Fibroblast of the aortic adventitia (primary cell): ENCODE measurements around the gene SLC25A10. TPM values are rescaled to one million over a fixed set of nuclear protein-coding genes. Genes with fewer than 3 reads are reported as not detected.

Source experiments
- DNase-seq: peaks from one replicate; pipeline ENCODE4 v3.0.0-alpha.2; 2010; ENCODE audit warnings: low read depth
- H3K4me3 ChIP-seq: 2 replicates; pipeline ENCODE4 v1.5.1; 2011; ENCODE audit warnings: low read depth, mild to moderate bottlenecking, control low read depth, low read length, moderate library complexity
- small RNA-seq: library from RNA; depleted of rRNA; stranded (forward); fragments of <200 nt; gene quantifications from one replicate; pipeline ENCODE3, GENCODE V24; 2012
- total RNA-seq: library from RNA; depleted of rRNA; stranded (reverse); fragments of >200 nt; gene quantifications from 2 replicates; pipeline ENCODE4 v1.2.3, GENCODE V29; 2012; ENCODE audit warnings: low replicate concordance
- TF ChIP-seq, protein P1 (sequence below): IDR thresholded peaks from 2 replicates; pipeline ENCODE4 v1.5.1; 2011; ENCODE audit warnings: mild to moderate bottlenecking, low read length, control low read depth, inconsistent platforms; ENCODE audit not compliant: insufficient read depth

SLC25A10 gene
- total RNA-seq, 1 donor, result 19.3 TPM

DNA sequence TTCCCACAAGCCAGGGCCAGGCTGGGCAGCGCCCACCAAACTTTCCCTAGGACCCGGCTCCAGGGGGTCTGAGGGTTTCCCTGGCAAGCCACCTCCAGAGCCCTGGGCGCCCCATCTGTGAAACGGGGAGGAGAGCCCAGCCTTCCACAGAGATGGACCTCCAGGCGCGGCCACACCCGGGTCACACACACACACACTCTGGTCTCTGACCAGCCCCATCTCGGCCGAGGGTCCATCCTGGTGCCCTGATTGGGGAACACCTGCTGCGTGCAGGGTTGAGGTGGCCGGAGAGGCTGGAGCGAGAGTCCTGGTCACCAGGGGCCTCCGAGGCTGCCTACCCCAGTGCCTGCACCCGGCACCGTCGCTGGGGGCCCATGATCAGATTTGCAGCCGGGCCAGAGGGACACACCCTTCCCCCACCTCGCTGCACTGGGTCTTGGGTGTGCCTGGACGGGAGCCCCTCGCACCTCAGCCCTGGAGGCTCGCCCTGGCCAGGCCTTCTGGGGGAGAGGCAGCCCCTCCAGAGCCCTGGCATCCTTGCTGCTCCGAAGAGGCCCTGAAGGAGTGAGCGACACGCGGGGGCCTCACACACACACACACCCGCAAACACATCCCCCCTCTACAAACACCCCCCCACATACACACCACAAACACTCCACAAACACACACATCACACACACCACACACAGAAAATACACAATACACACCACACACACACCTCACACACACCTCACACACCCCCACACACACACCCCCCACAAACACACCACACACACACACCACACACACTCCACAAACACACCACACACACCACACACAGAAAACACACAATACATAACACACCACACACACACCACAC lies 29.7 kb downstream of the SLC25A10 start:
- no peak for DNase-seq
- TF ChIP-seq, protein P1, sequence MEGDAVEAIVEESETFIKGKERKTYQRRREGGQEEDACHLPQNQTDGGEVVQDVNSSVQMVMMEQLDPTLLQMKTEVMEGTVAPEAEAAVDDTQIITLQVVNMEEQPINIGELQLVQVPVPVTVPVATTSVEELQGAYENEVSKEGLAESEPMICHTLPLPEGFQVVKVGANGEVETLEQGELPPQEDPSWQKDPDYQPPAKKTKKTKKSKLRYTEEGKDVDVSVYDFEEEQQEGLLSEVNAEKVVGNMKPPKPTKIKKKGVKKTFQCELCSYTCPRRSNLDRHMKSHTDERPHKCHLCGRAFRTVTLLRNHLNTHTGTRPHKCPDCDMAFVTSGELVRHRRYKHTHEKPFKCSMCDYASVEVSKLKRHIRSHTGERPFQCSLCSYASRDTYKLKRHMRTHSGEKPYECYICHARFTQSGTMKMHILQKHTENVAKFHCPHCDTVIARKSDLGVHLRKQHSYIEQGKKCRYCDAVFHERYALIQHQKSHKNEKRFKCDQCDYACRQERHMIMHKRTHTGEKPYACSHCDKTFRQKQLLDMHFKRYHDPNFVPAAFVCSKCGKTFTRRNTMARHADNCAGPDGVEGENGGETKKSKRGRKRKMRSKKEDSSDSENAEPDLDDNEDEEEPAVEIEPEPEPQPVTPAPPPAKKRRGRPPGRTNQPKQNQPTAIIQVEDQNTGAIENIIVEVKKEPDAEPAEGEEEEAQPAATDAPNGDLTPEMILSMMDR, result no peak
- H3K4me3 ChIP-seq, result no peak overlapping the region

Small RNA genes lying within 50 kb of the gene (small RNA-seq; reads per million reads assigned to genes)
- not detected for gene MIR6786

Other genes with a start within 250 kb of the SLC25A10 start
- gene ACTG1, start 199.5 kb upstream of the SLC25A10 start, total RNA-seq, result 3,211 and 6,650 TPM in 2 replicates
- 1.3 and 1.8 TPM in 2 replicates for gene FSCN2, start 183.9 kb upstream of the SLC25A10 start, total RNA-seq
- gene FAAP100, start 159.9 kb upstream of the SLC25A10 start, total RNA-seq, result 31.7 and 32.4 TPM in 2 replicates
- gene NPLOC4, start 75.2 kb upstream of the SLC25A10 start, total RNA-seq, result 34.4 and 60.3 TPM in 2 replicates
- gene TSPAN10, start 75.1 kb upstream of the SLC25A10 start, total RNA-seq, result 2.7 and 4.5 TPM in 2 replicates
- 0.63 TPM in 1 of 2 replicates, not detected in the other for gene PDE6G, start 55.7 kb upstream of the SLC25A10 start, total RNA-seq
- gene OXLD1, start 45.7 kb upstream of the SLC25A10 start, total RNA-seq, result 20.7 and 22.2 TPM in 2 replicates
- gene CCDC137, start 45.5 kb upstream of the SLC25A10 start, total RNA-seq, result 7.0 and 12.0 TPM in 2 replicates
- 21.3 and 26.4 TPM in 2 replicates for gene ARL16, start 28.5 kb upstream of the SLC25A10 start, total RNA-seq
- 89.0 and 94.7 TPM in 2 replicates for gene HGS, start 28.3 kb upstream of the SLC25A10 start, total RNA-seq
- 19.2 and 23.7 TPM in 2 replicates for gene MRPL12, start 8.9 kb upstream of the SLC25A10 start, total RNA-seq
- gene GCGR, start 91.9 kb downstream of the SLC25A10 start, total RNA-seq, result not detected in 2 replicates
- gene MCRIP1, start 121.0 kb downstream of the SLC25A10 start, total RNA-seq, result 130 and 195 TPM in 2 replicates
- gene PPP1R27, start 122.8 kb downstream of the SLC25A10 start, total RNA-seq, result not detected in 2 replicates
- gene P4HB, start 148.3 kb downstream of the SLC25A10 start, total RNA-seq, result 763 and 1,500 TPM in 2 replicates
- 95.1 and 149 TPM in 2 replicates for gene ARHGDIA, start 159.1 kb downstream of the SLC25A10 start, total RNA-seq
- gene ALYREF, start 179.3 kb downstream of the SLC25A10 start, total RNA-seq, result 43.6 and 77.3 TPM in 2 replicates
- gene ANAPC11, start 179.4 kb downstream of the SLC25A10 start, total RNA-seq, result 172 and 178 TPM in 2 replicates
- gene NPB, start 190.0 kb downstream of the SLC25A10 start, total RNA-seq, result 1.3 and 1.4 TPM in 2 replicates
- gene PCYT2, start 199.1 kb downstream of the SLC25A10 start, total RNA-seq, result 20.3 and 36.7 TPM in 2 replicates
- gene SIRT7, start 205.9 kb downstream of the SLC25A10 start, total RNA-seq, result 12.7 and 18.1 TPM in 2 replicates
- 19.1 and 28.0 TPM in 2 replicates for gene MAFG, start 215.5 kb downstream of the SLC25A10 start, total RNA-seq
- 16.9 and 91.0 TPM in 2 replicates for gene PYCR1, start 225.0 kb downstream of the SLC25A10 start, total RNA-seq
- gene MYADML2, start 234.9 kb downstream of the SLC25A10 start, total RNA-seq, result not detected in 2 replicates
- gene NOTUM, start 248.9 kb downstream of the SLC25A10 start, total RNA-seq, result 0.09 TPM in 1 of 2 replicates, not detected in the other